ENCODE measurements around the gene VWA5B2.

DNA sequence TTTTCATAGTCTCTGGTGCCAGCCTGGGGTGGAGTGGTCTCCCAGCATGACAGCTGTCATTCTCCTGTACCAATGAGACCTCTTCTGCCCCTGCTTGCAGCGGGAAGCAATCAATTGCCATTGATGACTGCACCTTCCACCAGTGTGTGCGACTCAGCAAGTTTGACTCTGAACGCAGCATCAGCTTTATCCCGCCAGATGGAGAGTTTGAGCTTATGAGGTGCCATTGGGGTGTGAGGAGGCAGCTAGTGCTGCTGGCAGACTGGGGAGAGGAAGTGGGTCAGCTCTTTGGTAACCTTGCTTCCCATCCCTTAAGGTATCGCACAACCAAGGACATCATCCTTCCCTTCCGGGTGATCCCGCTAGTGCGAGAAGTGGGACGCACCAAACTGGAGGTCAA, 47.8 kb upstream of the VWA5B2 start:
- TF ChIP-seq EP300 (IDR thresholded peaks at IDR 0.05) (no peak), POLR2A (IDR thresholded peaks at IDR 0.05) (no peak)
- TF ChIP-seq, protein P1, sequence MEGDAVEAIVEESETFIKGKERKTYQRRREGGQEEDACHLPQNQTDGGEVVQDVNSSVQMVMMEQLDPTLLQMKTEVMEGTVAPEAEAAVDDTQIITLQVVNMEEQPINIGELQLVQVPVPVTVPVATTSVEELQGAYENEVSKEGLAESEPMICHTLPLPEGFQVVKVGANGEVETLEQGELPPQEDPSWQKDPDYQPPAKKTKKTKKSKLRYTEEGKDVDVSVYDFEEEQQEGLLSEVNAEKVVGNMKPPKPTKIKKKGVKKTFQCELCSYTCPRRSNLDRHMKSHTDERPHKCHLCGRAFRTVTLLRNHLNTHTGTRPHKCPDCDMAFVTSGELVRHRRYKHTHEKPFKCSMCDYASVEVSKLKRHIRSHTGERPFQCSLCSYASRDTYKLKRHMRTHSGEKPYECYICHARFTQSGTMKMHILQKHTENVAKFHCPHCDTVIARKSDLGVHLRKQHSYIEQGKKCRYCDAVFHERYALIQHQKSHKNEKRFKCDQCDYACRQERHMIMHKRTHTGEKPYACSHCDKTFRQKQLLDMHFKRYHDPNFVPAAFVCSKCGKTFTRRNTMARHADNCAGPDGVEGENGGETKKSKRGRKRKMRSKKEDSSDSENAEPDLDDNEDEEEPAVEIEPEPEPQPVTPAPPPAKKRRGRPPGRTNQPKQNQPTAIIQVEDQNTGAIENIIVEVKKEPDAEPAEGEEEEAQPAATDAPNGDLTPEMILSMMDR (IDR thresholded peaks at IDR 0.05) = no peak

Measured in tibial nerve (tissue), 4 donors.